GM12878 (cell line): ENCODE measurements around the gene ZSCAN10. TPM values are rescaled to one million over a fixed set of nuclear protein-coding genes. Genes with fewer than 3 reads are reported as not detected.

ENCODE experiments used
- ATAC-seq: fragments of 200-7000 bp; cut with Tn5 transposase; 3 replicates; pipeline ENCODE4 v1.9.1; 2020; ENCODE audit warnings: mild to moderate bottlenecking, moderate library complexity
- BruUV-seq: library from RNA; stranded (reverse); fragments of 400-500 nt; replicated peaks from 2 replicates; lab custom pipeline; 2021; lab: Mats Ljungman, UMichigan
- CTCF ChIA-PET: fragments of 300-600 bp; sonication (Branson Sonifier 250); formaldehyde crosslinking; extraction: SDS; loops from one replicate; lab custom pipeline; 2021; ENCODE audit warnings: inconsistent platforms; lab: Yijun Ruan, JAX
- POLR2A ChIA-PET: fragments of 350-600 bp; formaldehyde crosslinking; extraction: SDS; loops from one replicate; lab custom pipeline; 2021; ENCODE audit warnings: inconsistent platforms; lab: Charles Lee
- RAD21 ChIA-PET: fragments of 300-600 bp; sonication (Branson Sonifier 250); formaldehyde crosslinking; loops from one replicate; lab custom pipeline; 2023; ENCODE audit warnings: antibody characterized with exemption; ENCODE audit not compliant: unreplicated experiment; lab: Charles Lee
- SMC1A ChIA-PET: fragments of 300-600 bp; sonication (Branson Sonifier 250); formaldehyde crosslinking; loops from one replicate; lab custom pipeline; 2023; ENCODE audit not compliant: unreplicated experiment, uncharacterized antibody; lab: Charles Lee
- DNase-seq: peaks from one replicate; pipeline ENCODE4 v3.0.0-alpha.2; 2011; ENCODE audit warnings: low read depth, low spot score
- FAIRE-seq: peaks from 3 replicates; lab custom pipeline; 2011; peaks lifted over from hg19 to GRCh38; lab: Jason Lieb, UNC
- H2AFZ ChIP-seq: 2 replicates; pipeline ENCODE4 v1.6.0; 2011; ENCODE audit warnings: low read depth, low read length, control low read depth; ENCODE audit not compliant: control insufficient read depth
- H3K27ac ChIP-seq: 2 replicates; pipeline ENCODE4 v1.5.1; 2011; ENCODE audit warnings: control low read depth; ENCODE audit not compliant: control insufficient read depth, insufficient read depth
- H3K27me3 ChIP-seq, 2 experiments: replicated peaks in 1 of 2; 2 replicates each; pipeline versions ENCODE4 v1.6.0 to v1.6.1; 2011; ENCODE audit warnings: low read length in 1 of 2; ENCODE audit not compliant: control insufficient read depth in 2 of 2, insufficient read depth in 2 of 2
- H3K36me3 ChIP-seq, 2 experiments: 2 replicates each; pipeline ENCODE4 v1.5.1; 2011; ENCODE audit warnings: low read length in 1 of 2; ENCODE audit not compliant: control insufficient read depth in 2 of 2, insufficient read depth in 2 of 2
- H3K4me1 ChIP-seq: 2 replicates; pipeline ENCODE4 v1.6.1; 2011; ENCODE audit warnings: mild to moderate bottlenecking, low read length, moderate library complexity, mixed read lengths; ENCODE audit not compliant: control insufficient read depth, insufficient read depth
- H3K4me2 ChIP-seq: 2 replicates; pipeline ENCODE4 v1.6.0; 2011; ENCODE audit warnings: control low read depth; ENCODE audit not compliant: control insufficient read depth, insufficient read depth
- H3K4me3 ChIP-seq: fragments of 200-600 bp; sonication (generic); 2 replicates; pipeline ENCODE4 v1.5.1; 2016
- H3K79me2 ChIP-seq: 2 replicates; pipeline ENCODE4 v1.6.0; 2011; ENCODE audit warnings: low read length; ENCODE audit not compliant: control insufficient read depth, insufficient read depth
- H3K9ac ChIP-seq: 2 replicates; pipeline ENCODE4 v1.8.0; 2011; ENCODE audit warnings: low read length, control low read depth, mixed read lengths; ENCODE audit not compliant: control insufficient read depth, insufficient read depth
- H3K9me3 ChIP-seq: replicated peaks from 3 replicates; pipeline ENCODE4 v1.5.1; 2011; ENCODE audit warnings: mild to moderate bottlenecking, low read length; ENCODE audit not compliant: control insufficient read depth, insufficient read depth
- H4K20me1 ChIP-seq: 2 replicates; pipeline ENCODE4 v1.6.0; 2011; ENCODE audit not compliant: control insufficient read depth, insufficient read depth
- CHD4 ChIP-seq: fragments of 200-600 bp; sonication (generic); IDR thresholded peaks from 2 replicates; pipeline ENCODE4 v1.6.1; 2016; ENCODE audit warnings: mild to moderate bottlenecking
- IKZF2 ChIP-seq, 2 experiments: fragments of 450-650 bp; IDR thresholded peaks; 2 replicates each; pipeline ENCODE4 v1.6.1; 2017; ENCODE audit warnings: mild to moderate bottlenecking in 2 of 2, moderate library complexity in 2 of 2
- KLF5 ChIP-seq: fragments of 450-650 bp; IDR thresholded peaks from 2 replicates; pipeline ENCODE4 v1.6.1; 2014; ENCODE audit warnings: mild to moderate bottlenecking; ENCODE audit not compliant: partially characterized antibody
- MXI1 ChIP-seq: fragments of 150-350 bp; IDR thresholded peaks from 2 replicates; pipeline ENCODE4 v1.6.1; 2011; ENCODE audit warnings: low read depth, mild to moderate bottlenecking, inconsistent platforms, low read length, improper control_type of control experiment
- RCOR1 ChIP-seq: conservative IDR thresholded peaks from 2 replicates; pipeline ENCODE4 v1.6.1; 2012; ENCODE audit warnings: low read depth, low read length, improper control_type of control experiment
- SIN3A ChIP-seq: IDR thresholded peaks from 2 replicates; pipeline ENCODE4 v1.6.1; 2012; ENCODE audit warnings: low read depth, low read length, improper control_type of control experiment
- TARDBP ChIP-seq: IDR thresholded peaks from 2 replicates; pipeline ENCODE4 v1.6.1; 2016; ENCODE audit warnings: borderline replicate concordance
- ZBED1 ChIP-seq: IDR thresholded peaks from 2 replicates; pipeline ENCODE4 v1.6.1; 2016; ENCODE audit warnings: borderline replicate concordance
- ZNF207 ChIP-seq: fragments of 450-650 bp; IDR thresholded peaks from 2 replicates; pipeline ENCODE4 v1.6.1; 2014; ENCODE audit warnings: antibody characterized with exemption, mild to moderate bottlenecking, borderline replicate concordance
- ZNF384 ChIP-seq: IDR thresholded peaks from 2 replicates; pipeline ENCODE4 v1.6.1; 2012; ENCODE audit warnings: low read depth, mild to moderate bottlenecking, low read length, improper control_type of control experiment, borderline replicate concordance
- WGBS: methylation state at CpG from one replicate; pipeline ENCODE4 v1.1.6; 2016; ENCODE audit warnings: low lambda C conversion rate; ENCODE audit not compliant: insufficient replicate concordance, insufficient coverage; ENCODE audit errors: missing lambda C conversion rate; 5-methylcytosine and 5-hydroxymethylcytosine counted together
- in situ Hi-C: fragments of 300-500 bp; cut with MboI; formaldehyde crosslinking; loops from 9 replicates; pipeline ENCODE4 v1.14.3; 2018; ENCODE audit warnings: mixed read lengths
- intact Hi-C: fragments of 100-400 bp; cut with micrococcal nuclease; formaldehyde crosslinking; loops from one replicate; pipeline ENCODE4 v1.14.2; 2022; ENCODE audit not compliant: unreplicated experiment
- polyA plus RNA-seq, 11 experiments: library from polyadenylated mRNA; depleted of rRNA in 4 of 11; unstranded in 6 of 11; stranded (reverse) in 5 of 11; fragments of >200 nt; fragmentation: Nextera tagmentation in 4 of 11; fragmentation: Illumina TruSeq in 1 of 11; extraction: Ambion mirVana in 4 of 11; extraction: Trizol in 1 of 11; gene quantifications; 1 replicate in 1 of 11; 2 replicates in 10 of 11; pipeline versions ENCODE4 v1.2.1 to v1.2.3, GENCODE V29; 2011 to 2016; ENCODE audit warnings: inconsistent platforms in 2 of 11, missing spikeins in 2 of 11, low read depth in 1 of 11
- total RNA-seq, 4 experiments: library from RNA; depleted of rRNA in 3 of 4; stranded (reverse); fragments of >200 nt in 3 of 4; fragmentation: Illumina TruSeq in 1 of 4; extraction: Trizol in 1 of 4; gene quantifications; 2 replicates each; pipeline versions ENCODE4 v1.2.1 to v1.2.3, GENCODE V29; 2013 to 2021

Gene ZSCAN10
- total and polyA plus RNA-seq, 10 of the 15 experiments (the other 5 are each of a cell fraction or from before 2014, with no cell fraction given): 0.06 to 0.33 TPM; not detected in 8

- in situ Hi-C loops: no loop called here
- no peaks in the 10 kb centered on the region for H4K20me1 ChIP-seq
- no peak overlapping the region; the same call in 1 of the 2 replicates for H3K27ac ChIP-seq
- FAIRE-seq: no peak
- H3K27me3 ChIP-seq: no peaks in the 10 kb centered on the region
- peaks cover 25% of the 10 kb centered on the region for H3K79me2 ChIP-seq
- WGBS: 48% methylated on average over 4 of the region's 4 CpGs
- ATAC-seq: no peak
- ChIA-PET SMC1A (interaction anchor here (6.1 kb wide), 1 partner anchor 8 kb away, joined by 52 read pairs; no protein-coding TSS in a partner anchor), CTCF (no interaction called here), RAD21 (no interaction called here), POLR2A (no interaction called here)
- no peak overlapping the region for H2AFZ ChIP-seq
- no peak for DNase-seq
- peaks cover 22% of the 10 kb centered on the region for H3K4me1 ChIP-seq
- H3K4me3 ChIP-seq: no peak overlapping the region
- TF ChIP-seq RCOR1: no peak
- TF ChIP-seq CHD4: no peak
- no peak for TF ChIP-seq MXI1
- TF ChIP-seq ZNF207: no peak
- no peak for TF ChIP-seq ZNF384
- TF ChIP-seq ZBED1: no peak
- TF ChIP-seq SIN3A: no peak
- no peak for TF ChIP-seq KLF5
- TF ChIP-seq IKZF2 (IDR thresholded peaks at IDR 0.05): no peak
- no peak for TF ChIP-seq TARDBP
- H3K4me2 ChIP-seq: no peak overlapping the region
- no peaks in the 10 kb centered on the region for H3K9me3 ChIP-seq
- H3K9ac ChIP-seq: no peak overlapping the region
- BruUV-seq: no TSS peak
- H3K36me3 ChIP-seq: no peaks in the 10 kb centered on the region; a peak in 2 of 4 replicates
- intact Hi-C loops: no loop called here
These were observed 30.6 kb downstream of the ZSCAN10 start for GRCh38 chr16:3068487-3068886.
